NK-92 treated with Interleukin-12 subunit alpha and Interleukin-12 subunit beta, amount 100 ng/mL, for 24 hours (cell line): ENCODE data around the gene FAIM2.

Source experiments
- DNase-seq: peaks from one replicate; lab custom pipeline; 2025; lab: John Stamatoyannopoulos, UW

The FAIM2 gene

DNA sequence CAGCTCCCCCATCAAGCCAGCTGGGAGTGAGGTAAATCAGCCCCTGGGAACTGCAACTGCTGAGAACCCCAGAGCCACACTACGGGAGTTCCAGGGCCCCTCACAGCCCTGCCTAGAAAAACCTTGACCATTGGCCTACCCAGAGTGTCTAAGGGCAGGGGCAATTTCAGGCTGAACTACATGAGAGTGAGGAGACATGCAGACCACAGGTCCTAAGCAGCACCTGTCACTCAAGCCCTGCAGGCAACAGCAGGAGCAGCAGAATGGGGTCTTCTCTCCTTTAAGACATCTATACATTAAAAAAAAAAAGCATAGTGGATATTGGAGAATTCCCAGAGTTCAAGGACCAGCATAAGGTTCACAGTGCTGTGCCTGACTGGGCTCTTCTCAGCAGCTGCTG lies 80.3 kb downstream of the FAIM2 start:
- DNase-seq, result no peak

DNA sequence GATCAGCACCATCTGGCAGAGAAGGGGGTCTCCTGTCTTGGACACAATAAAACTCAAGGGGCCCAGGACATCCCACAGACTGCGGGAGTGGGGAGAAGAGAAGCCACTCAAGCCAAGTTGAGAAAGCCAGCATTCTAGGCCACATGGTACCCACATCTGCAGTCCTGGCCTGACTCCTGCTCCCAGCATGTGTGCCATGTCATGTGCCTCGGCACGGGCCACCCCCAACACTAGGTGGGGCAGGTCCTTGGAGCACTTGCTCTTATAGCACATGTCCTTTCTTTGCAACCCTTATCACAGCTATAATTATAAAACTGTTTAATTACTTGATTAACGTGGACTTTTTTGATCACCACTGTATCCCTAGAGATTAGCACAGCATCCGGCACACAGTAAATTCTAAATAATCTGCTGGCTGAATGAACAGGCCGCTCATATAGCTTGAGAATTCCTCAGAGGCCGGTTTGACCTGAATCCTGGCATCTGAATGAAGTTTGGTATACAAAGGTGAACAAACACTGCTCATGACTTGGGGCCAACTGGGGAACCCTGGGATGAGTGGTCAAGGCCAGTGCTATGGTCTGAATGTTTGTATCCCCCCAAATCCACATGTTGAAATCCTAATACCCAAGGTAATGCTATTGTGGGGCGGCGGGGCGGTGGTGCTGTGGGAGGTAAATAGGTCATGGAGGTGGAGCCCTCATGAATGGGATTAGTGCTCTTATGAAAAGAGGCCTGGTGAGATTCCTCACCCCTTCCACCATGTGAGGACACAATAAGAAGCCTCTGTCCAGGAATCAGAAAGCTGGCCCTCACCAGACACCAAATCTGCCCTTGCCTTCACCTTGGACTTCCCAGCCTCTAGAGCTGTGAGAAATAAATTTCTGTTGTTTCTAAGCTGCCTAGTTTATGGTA lies 82.1 kb downstream of the FAIM2 start:
- no peak for DNase-seq

DNA sequence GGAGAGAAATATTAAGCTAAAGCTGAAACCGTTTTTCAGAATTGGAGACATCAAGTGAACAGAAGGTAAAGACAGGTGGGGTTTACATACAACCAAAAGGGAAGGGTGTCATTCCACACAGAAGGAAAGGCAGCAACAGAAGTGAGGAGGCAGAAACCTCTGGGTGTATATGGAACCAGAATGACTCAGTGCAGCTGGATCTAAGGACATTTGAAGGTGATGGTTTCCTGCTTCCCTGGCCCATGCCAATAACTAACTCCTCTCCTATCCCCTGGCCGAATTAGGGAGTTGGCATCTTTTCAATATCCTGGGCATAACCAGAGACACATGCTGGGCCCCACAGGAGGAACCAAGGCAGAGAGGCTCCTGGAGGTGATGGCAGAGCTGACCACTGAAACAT lies 83.9 kb downstream of the FAIM2 start:
- no peak for DNase-seq

DNA sequence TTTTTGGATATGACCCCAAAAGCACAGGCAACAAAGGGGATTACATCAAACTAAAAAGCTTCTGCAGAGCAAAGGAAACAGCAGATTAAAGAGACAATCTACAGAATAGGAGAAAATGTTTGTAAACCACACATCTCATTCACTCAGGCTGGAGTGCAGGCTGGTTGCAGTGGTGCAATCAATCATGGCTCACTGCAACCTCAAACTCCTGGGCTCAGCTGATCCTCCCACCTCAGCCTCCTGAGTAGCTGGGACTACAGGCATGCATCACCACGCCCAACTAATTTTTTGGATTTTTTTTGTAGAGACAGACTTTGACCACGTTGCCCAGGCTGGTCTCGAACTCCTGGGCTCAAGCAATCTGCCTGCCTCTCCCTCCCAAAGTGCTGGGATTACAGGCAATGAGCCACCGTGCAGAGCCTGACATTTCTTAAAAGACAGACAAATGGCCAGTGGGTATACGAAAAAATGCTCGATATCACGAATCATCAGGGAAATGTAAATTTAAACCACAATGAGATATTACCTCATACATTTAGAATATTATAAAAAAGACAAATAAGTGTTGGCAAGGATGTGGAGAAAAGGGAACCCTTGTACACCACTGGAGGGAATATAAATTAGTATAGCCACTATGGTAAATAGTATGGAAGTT lies 85.3 kb downstream of the FAIM2 start:
- DNase-seq, result no peak
